MM.1S (cell line): ENCODE data around the gene ACHE.

Source experiments
- EZH2 ChIP-seq: fragments of 300-600 bp; sonication (generic); optimal IDR thresholded peaks from 2 replicates; pipeline ENCODE3; 2017; ENCODE audit warnings: low read depth, mild to moderate bottlenecking, antibody characterized with exemption, low read length, mixed read lengths
- EZH2phosphoT487 ChIP-seq: fragments of 300-600 bp; sonication (generic); IDR thresholded peaks from 2 replicates; pipeline ENCODE4 v1.6.1; 2018; ENCODE audit warnings: antibody characterized with exemption, low read length
- TF ChIP-seq, protein P1 (sequence below): fragments of 300-600 bp; sonication (generic); IDR thresholded peaks from 2 replicates; pipeline ENCODE4 v1.5.1; 2016; ENCODE audit warnings: antibody characterized with exemption, low read length, mixed read lengths

DNA sequence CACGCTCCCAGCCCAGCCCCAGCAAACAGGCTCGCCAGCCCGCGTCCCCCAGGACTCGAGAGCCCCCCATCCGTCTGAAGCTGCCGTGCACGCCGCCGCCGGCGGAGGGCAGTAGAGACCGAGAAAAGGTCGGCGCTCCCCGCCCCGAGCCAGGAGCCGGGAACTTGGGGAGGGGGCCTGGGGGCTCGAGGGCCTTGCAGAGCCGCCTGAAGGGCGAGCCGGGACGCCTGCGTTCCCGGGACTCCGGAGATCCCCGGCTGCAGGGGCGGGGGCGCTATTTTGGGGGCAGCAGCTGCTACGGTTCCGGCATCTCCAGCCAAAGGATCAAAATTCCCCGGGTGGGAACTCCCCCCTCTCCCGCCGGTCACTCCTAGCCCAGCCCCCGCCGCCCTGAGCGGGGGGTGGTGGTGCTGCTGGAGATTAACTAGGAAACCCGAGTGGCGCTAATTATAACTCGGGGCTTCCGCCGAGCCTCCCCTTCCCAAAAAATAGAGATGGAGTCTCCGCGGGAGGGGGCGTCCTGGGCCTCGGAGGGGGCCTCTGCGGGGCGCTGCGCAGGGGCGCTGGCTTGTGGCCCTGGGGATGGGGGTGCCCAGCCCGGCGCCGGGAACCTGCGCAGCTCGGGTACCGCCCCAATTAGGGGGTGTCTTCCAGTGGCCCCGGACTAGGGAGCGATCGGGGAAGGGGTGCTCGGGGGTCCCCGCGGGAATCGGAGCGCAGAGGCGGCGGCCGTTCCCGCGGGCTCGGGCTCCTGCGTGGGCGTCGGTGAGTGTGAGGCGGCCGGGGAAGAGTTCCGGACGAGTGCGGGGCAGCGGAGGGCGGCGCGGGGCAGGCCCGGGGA, 608 bp downstream of the ACHE start:
- TF ChIP-seq, protein P1, sequence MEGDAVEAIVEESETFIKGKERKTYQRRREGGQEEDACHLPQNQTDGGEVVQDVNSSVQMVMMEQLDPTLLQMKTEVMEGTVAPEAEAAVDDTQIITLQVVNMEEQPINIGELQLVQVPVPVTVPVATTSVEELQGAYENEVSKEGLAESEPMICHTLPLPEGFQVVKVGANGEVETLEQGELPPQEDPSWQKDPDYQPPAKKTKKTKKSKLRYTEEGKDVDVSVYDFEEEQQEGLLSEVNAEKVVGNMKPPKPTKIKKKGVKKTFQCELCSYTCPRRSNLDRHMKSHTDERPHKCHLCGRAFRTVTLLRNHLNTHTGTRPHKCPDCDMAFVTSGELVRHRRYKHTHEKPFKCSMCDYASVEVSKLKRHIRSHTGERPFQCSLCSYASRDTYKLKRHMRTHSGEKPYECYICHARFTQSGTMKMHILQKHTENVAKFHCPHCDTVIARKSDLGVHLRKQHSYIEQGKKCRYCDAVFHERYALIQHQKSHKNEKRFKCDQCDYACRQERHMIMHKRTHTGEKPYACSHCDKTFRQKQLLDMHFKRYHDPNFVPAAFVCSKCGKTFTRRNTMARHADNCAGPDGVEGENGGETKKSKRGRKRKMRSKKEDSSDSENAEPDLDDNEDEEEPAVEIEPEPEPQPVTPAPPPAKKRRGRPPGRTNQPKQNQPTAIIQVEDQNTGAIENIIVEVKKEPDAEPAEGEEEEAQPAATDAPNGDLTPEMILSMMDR = peak; percentile 69
- TF ChIP-seq EZH2phosphoT487 (no peak), EZH2 (peak; percentile 95)
